Measurements from ENCODE around the gene RETREG2. TPM values are rescaled to one million over a fixed set of nuclear protein-coding genes. Genes with fewer than 3 reads are reported as not detected.
A peak's percentile ranks its signal among the peaks of the same experiment; 100 is the strongest.

The RETREG2 gene
- total RNA-seq, 4 donors from 2014 or later, result 37.8 to 226 (median 102) TPM

DNA sequence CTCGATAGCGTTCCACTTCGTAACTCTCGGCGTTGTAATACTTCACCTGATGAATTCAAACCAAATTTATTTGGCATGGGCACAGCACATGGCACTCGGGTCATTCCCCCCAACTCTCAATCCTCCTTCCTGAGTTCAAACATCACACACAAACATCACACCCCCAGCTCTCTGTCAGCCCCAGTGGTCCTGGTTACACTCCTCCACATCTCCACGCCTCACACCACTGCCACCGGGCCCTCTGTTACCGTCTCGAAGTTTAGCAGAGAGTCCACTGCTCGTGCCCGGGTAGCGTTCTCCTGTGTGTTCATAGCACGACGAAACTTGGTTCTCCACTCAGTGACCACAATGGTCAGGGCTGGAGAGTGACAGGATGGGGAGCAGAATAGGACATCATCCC is 36.1 kb downstream of the RETREG2 start:
- TF ChIP-seq EP300 (IDR thresholded peaks at IDR 0.05; ENCODE audit: low read depth), result no peak
- no peak for TF ChIP-seq POLR2AphosphoS5 (IDR thresholded peaks at IDR 0.05)
- no peak for TF ChIP-seq POLR2A (IDR thresholded peaks at IDR 0.05)
- TF ChIP-seq, protein P1, sequence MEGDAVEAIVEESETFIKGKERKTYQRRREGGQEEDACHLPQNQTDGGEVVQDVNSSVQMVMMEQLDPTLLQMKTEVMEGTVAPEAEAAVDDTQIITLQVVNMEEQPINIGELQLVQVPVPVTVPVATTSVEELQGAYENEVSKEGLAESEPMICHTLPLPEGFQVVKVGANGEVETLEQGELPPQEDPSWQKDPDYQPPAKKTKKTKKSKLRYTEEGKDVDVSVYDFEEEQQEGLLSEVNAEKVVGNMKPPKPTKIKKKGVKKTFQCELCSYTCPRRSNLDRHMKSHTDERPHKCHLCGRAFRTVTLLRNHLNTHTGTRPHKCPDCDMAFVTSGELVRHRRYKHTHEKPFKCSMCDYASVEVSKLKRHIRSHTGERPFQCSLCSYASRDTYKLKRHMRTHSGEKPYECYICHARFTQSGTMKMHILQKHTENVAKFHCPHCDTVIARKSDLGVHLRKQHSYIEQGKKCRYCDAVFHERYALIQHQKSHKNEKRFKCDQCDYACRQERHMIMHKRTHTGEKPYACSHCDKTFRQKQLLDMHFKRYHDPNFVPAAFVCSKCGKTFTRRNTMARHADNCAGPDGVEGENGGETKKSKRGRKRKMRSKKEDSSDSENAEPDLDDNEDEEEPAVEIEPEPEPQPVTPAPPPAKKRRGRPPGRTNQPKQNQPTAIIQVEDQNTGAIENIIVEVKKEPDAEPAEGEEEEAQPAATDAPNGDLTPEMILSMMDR (IDR thresholded peaks at IDR 0.05), result no peak
- Histone ChIP-seq H3K27ac (no peak overlapping the region), H3K9me3 (no peaks in the 10 kb centered on the region), H3K27me3 (no peaks in the 10 kb centered on the region), H3K36me3 (peaks cover 0 to 4% (median 0%) of the 10 kb centered on the region in 4 donors), H3K4me3 (no peak overlapping the region), H3K4me1 (peaks cover 12 to 27% (median 22%) of the 10 kb centered on the region in 4 donors)
- WGBS, 2 donors (ENCODE audit: low coverage in 1 of 2), result 96% methylated on average over 15 of the region's 15 CpGs; no CpG with 5 or more reads in 1 of the 2 donors
- in situ Hi-C loops (cut with MboI; ENCODE audit: low pct_ligation_motif_present in 1 of 4, low pct_unique_long_range_greater_than_20kb in 1 of 4, low sequenced_read_pairs in 3 of 4), result loop anchor here in 1 of 4 donors (10.0 kb wide), 1 partner anchor 49 kb away; the partner anchor contains the start of gene NHEJ1
- intact Hi-C loops (cut with DNase I; ENCODE audit: low total_unique reads), result no loop called here
- DNase-seq, result no peak

DNA sequence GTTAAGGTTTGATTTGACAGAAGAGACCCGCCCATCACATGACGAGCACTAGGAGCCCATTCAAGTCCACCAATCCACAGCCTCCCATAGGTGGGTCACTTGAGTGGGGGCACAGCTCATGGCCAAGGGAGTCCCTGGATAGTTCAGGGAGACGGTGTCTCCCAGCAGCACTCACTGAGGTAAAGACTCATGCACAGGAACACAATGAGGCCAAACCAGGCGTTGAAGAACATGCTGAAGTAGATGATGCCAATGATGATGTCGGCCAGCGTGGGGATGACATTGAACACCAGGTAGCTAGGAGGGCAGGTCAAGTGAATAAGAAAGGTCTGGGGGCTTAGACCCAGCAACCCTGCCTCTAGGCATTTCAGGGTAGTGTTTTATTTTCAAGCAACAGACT is 36.7 kb downstream of the RETREG2 start:
- intact Hi-C loops (cut with DNase I; ENCODE audit: low total_unique reads), result no loop called here
- TF ChIP-seq, protein P1 (IDR thresholded peaks at IDR 0.05), result no peak
- TF ChIP-seq POLR2A (IDR thresholded peaks at IDR 0.05) (no peak), EP300 (IDR thresholded peaks at IDR 0.05; ENCODE audit: low read depth) (no peak), POLR2AphosphoS5 (IDR thresholded peaks at IDR 0.05) (no peak)
- H3K4me3 ChIP-seq, result no peak overlapping the region
- in situ Hi-C loops (cut with MboI; ENCODE audit: low pct_ligation_motif_present in 1 of 4, low pct_unique_long_range_greater_than_20kb in 1 of 4, low sequenced_read_pairs in 3 of 4), result loop anchor here in 1 of 4 donors (10.0 kb wide), 1 partner anchor 50 kb away; the partner anchor contains the start of gene NHEJ1
- 95% methylated on average over 6 of the region's 6 CpGs; no CpG with 5 or more reads in 1 of the 2 donors for WGBS, 2 donors (ENCODE audit: low coverage in 1 of 2)
- no peak for DNase-seq
- H3K4me1 ChIP-seq, result peaks cover 19 to 33% (median 28%) of the 10 kb centered on the region in 4 donors
- H3K27me3 ChIP-seq, result no peaks in the 10 kb centered on the region
- no peaks in the 10 kb centered on the region for H3K9me3 ChIP-seq
- H3K27ac ChIP-seq, result no peak overlapping the region
- peaks cover 0 to 4% (median 0%) of the 10 kb centered on the region in 4 donors for H3K36me3 ChIP-seq

DNA sequence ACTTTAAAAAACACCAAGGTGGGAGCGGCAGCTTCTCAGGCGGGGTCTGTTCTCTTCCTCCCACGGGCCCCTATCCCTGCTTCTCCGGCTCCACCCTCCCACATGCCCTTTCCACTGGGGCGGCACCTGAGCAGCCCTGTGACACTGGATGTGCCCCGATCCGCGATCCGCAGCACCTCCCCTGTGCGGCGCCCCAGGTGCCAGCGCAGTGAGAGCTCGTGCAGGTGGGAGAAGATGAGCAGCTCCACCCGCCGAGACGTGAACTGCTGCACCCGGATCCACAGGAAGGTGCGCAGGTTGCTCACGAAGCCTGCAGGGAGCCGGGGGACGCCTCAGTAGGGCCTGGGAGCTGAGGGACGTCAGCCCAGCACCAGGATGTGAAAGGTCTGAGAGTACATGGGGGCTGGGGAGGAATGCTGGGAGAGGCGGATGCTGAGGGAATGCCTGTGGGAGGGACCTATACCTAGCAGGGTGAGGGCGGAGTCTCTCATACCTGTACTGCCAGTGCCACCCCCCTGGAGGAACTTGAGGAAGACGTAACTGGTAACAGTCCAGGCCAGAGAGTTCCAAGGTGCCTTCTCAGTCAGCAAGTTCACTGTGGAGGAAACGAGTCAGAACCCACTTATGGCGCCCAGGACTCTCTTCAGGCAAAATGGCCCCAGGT is 37.9 kb downstream of the RETREG2 start:
- peaks cover 0 to 13% (median 3%) of the 10 kb centered on the region in 4 donors for H3K36me3 ChIP-seq
- H3K9me3 ChIP-seq, result no peaks in the 10 kb centered on the region
- intact Hi-C loops (cut with DNase I; ENCODE audit: low total_unique reads), result no loop called here
- no peaks in the 10 kb centered on the region for H3K27me3 ChIP-seq
- DNase-seq, result no peak
- TF ChIP-seq, protein P1 (IDR thresholded peaks at IDR 0.05), result no peak
- no peak for TF ChIP-seq EP300 (IDR thresholded peaks at IDR 0.05; ENCODE audit: low read depth)
- TF ChIP-seq POLR2AphosphoS5 (IDR thresholded peaks at IDR 0.05), result no peak
- TF ChIP-seq POLR2A (IDR thresholded peaks at IDR 0.05), result no peak
- no peak overlapping the region for H3K27ac ChIP-seq
- peaks cover 19 to 37% (median 30%) of the 10 kb centered on the region in 4 donors for H3K4me1 ChIP-seq
- no peak overlapping the region for H3K4me3 ChIP-seq
- in situ Hi-C loops (cut with MboI; ENCODE audit: low pct_ligation_motif_present in 1 of 4, low pct_unique_long_range_greater_than_20kb in 1 of 4, low sequenced_read_pairs in 3 of 4), result loop anchor here in 1 of 4 donors (10.0 kb wide), 1 partner anchor 51 kb away; the partner anchor contains the start of gene NHEJ1
- 93% methylated on average over 27 of the region's 27 CpGs; no CpG with 5 or more reads in 1 of the 2 donors for WGBS, 2 donors (ENCODE audit: low coverage in 1 of 2)

DNA sequence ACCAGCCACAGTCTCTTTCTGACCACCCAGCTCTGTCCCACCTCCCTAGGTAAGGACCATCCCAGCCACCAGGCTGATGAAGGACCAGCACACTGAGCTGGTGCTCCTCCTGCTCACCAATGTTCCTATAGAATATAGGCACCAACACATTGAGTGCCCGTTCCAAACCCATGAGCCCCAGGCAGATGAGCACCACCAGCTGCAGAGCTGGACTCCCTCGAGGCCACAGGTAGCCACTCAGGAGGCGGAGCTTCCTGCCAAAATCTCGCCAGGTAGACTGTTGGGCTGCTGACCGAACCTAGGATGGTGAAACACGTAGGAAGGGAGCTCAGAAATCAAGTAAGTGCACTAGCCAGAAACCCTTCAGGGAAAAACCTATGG is 38.5 kb downstream of the RETREG2 start:
- 88 to 100% methylated on average over 1 to 6 of the region's 6 CpGs for WGBS, 2 donors (ENCODE audit: low coverage in 1 of 2)
- peak overlapping the region in 3 of 4 donors; percentile 90 to 96 (median 94) for H3K27ac ChIP-seq
- TF ChIP-seq EP300 (IDR thresholded peaks at IDR 0.05; ENCODE audit: low read depth), result no peak
- no peak for TF ChIP-seq POLR2AphosphoS5 (IDR thresholded peaks at IDR 0.05)
- TF ChIP-seq, protein P1 (IDR thresholded peaks at IDR 0.05), result no peak
- TF ChIP-seq POLR2A (IDR thresholded peaks at IDR 0.05), result no peak
- H3K27me3 ChIP-seq, result no peaks in the 10 kb centered on the region
- H3K36me3 ChIP-seq, result peaks cover 0 to 18% (median 4%) of the 10 kb centered on the region in 4 donors
- intact Hi-C loops (cut with DNase I; ENCODE audit: low total_unique reads), result no loop called here
- no peak overlapping the region for H3K4me3 ChIP-seq
- no peak for DNase-seq
- no peaks in the 10 kb centered on the region for H3K9me3 ChIP-seq
- in situ Hi-C loops (cut with MboI; ENCODE audit: low pct_ligation_motif_present in 1 of 4, low pct_unique_long_range_greater_than_20kb in 1 of 4, low sequenced_read_pairs in 3 of 4), result loop anchor here in 1 of 4 donors (10.0 kb wide), 1 partner anchor 52 kb away; the partner anchor contains the start of gene NHEJ1
- peaks cover 19 to 37% (median 30%) of the 10 kb centered on the region in 4 donors for H3K4me1 ChIP-seq

Measured in transverse colon (tissue), 4 donors.